ENCODE measurements around the gene ADCY10.
"Not testable (repeated sequence)": the region's sequence is repeated elsewhere in the genome, so short reads cannot be mapped to it uniquely, and the experiment has no call there.

Gene ADCY10, protein sequence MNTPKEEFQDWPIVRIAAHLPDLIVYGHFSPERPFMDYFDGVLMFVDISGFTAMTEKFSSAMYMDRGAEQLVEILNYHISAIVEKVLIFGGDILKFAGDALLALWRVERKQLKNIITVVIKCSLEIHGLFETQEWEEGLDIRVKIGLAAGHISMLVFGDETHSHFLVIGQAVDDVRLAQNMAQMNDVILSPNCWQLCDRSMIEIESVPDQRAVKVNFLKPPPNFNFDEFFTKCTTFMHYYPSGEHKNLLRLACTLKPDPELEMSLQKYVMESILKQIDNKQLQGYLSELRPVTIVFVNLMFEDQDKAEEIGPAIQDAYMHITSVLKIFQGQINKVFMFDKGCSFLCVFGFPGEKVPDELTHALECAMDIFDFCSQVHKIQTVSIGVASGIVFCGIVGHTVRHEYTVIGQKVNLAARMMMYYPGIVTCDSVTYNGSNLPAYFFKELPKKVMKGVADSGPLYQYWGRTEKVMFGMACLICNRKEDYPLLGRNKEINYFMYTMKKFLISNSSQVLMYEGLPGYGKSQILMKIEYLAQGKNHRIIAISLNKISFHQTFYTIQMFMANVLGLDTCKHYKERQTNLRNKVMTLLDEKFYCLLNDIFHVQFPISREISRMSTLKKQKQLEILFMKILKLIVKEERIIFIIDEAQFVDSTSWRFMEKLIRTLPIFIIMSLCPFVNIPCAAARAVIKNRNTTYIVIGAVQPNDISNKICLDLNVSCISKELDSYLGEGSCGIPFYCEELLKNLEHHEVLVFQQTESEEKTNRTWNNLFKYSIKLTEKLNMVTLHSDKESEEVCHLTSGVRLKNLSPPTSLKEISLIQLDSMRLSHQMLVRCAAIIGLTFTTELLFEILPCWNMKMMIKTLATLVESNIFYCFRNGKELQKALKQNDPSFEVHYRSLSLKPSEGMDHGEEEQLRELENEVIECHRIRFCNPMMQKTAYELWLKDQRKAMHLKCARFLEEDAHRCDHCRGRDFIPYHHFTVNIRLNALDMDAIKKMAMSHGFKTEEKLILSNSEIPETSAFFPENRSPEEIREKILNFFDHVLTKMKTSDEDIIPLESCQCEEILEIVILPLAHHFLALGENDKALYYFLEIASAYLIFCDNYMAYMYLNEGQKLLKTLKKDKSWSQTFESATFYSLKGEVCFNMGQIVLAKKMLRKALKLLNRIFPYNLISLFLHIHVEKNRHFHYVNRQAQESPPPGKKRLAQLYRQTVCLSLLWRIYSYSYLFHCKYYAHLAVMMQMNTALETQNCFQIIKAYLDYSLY (N-terminal part only)

DNA sequence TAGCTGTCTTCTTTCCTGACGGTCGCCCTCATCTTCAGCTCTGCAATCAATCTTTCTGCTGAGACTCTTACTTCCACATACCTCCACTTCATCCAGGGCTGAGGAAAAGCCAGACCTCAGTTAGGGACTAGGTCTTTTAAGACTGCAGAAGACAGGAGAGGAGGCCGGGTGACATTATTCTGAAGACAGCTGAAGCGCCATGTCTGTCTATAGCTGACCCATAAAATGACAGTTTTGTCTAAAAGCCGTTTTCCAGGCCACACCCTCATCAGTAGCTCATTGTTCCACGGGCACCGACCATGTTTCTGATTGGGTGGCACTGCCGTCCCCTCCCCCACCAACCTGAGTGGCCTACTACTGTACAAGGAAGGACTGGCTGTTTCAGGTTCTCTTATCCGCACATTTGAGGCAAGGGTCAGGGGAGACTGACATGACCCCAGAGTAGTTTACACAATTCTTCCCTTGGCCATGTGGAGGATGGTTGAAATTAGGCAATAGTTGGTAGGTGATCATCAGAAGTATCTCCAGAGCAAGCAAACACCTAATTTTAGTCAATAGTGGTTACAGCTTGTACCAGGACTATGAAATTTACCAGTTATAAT, at the start of gene ADCY10:
ADCY10 (minus strand) TSS at position 240 of the 602 bp plus-strand sequence. CDS start 8,994 bp downstream, outside the sequence.
- no peak for DNase-seq (ENCODE audit: low read depth)

DNA sequence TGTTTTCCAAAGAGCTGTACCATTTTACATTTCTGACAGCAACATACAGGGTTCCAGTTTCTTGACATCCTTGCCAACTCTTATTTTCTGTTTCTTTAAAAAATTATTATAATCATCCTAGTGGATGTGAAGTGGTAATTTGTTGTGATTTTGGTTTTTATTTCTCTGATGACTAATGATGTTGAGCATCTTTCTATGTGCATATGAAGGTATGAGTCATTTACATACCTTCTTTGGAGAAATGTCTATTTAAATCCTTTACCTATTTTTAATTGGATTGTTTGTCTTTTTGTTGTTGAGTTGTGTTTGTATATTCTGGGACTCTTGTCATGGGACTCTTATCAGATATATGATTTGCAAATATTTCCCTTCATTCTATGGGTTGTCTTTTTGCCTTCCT, 43.8 kb upstream of the ADCY10 start:
- DNase-seq (ENCODE audit: low read depth), result no peak

DNA sequence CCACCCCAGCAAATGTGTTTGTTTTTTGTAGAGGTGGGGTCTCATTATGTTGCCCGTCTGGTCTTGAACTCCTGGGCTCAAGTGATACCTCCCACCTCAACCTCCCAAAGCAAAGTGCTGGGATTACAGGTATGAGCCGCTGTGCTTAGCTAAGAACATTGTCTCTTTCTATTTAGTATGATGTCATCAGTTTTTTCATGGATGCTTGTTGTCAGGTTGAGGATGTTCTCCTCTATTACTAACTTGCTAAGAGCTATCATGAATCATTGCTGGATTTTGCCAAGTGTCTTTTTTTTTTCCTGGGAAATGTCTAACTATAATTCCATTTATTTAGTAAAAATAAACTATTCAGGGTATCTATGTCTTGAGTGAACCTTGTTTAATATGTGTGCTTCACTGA, 42.0 kb upstream of the ADCY10 start:
- DNase-seq (ENCODE audit: low read depth), result no peak

DNA sequence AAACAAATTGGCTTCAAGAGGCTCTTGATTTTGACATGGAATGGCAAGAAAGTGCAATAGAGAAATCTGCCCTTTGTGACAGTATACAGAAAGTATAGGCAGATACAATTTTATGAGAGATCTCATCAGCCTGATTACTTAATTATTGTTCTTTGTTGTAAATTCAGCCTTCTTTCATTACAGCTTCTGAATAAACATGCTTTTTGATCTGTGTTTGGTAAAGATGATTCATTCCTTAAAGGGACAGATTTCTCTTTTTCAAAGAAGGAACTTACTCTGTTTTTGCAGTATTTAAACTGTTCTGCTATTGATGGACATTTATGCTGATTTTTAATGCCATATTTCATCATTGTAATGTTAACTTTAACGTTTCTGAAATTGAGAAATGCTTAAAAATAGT, 36.6 kb upstream of the ADCY10 start:
- DNase-seq (ENCODE audit: low read depth), result no peak

DNA sequence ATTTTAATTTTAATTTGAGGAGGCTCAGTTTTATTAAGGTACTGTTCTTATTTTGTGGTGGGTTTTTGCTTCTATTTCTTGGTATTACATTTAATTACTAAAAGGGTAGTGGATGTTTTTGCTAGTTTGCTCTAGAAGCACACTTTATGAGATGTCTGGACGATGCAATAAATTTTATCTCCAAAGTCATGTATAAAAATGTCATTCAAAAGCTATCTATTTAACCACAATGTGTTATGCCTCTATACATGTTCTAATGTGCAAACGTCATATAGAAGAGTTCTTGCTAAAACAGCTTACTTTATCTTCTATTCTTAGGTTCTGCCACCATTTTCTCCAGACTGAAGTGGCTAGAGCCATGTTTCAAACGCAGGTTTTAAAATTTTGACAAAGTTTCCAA, 35.9 kb upstream of the ADCY10 start:
- no peak for DNase-seq (ENCODE audit: low read depth)

DNA sequence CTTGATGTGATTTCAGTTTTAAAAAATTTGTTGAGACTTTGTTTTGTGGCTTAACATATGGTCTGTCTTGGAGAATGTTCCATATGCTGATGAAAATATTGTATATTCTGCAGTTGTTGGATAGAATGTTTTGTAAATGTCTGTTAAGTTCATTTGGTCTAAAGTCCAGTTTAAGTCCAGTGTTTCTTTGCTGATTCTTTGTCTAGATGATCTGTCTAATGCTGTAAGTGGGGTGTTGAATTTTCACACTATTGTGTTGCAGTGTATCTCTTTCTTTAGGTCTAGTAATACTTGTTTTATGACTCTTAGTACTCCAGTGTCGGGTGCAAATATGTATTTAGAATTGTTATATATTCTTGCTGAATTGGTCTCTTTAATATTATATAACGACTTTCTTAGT, 33.8 kb upstream of the ADCY10 start:
- DNase-seq (ENCODE audit: low read depth), result no peak

DNA sequence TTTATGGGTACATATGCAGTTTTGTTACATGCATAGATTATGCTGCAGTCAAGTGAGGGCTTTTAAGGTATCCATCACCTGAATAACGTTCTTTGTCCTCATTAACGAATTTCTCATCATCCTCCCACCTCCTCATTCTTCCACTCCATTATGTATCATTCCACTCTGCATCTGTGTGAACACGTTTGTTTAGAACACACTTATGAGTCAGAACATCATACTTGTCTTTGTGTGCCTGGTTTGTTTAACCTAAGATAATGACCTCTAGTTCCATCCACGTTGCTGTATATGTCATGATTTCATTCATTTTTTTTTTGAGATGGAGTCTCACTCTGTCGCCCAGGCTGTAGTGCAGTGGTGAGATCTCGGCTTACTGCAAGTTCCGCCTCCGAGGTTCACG, 29.6 kb upstream of the ADCY10 start:
- DNase-seq (ENCODE audit: low read depth), result no peak

DNA sequence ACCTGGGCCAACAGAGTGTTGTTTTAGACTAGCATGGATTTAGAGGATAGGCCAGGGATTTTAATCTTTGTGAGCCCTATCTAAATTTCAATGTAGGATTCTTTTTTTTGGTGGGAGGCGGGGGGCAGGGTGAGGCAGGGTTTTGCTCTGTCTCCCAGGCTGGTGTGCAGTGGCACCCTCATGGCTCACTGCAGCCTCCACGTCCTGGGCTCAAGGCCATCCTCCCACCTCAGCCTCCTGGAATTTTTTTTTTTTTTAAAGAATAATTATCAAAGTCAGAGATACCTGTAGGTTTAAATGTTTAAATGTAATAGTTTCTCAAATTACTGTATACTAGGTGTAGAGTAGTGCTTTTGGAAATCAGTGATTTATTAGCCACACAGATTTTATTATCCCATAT, 26.3 kb upstream of the ADCY10 start:
- DNase-seq (ENCODE audit: low read depth), result no peak

DNA sequence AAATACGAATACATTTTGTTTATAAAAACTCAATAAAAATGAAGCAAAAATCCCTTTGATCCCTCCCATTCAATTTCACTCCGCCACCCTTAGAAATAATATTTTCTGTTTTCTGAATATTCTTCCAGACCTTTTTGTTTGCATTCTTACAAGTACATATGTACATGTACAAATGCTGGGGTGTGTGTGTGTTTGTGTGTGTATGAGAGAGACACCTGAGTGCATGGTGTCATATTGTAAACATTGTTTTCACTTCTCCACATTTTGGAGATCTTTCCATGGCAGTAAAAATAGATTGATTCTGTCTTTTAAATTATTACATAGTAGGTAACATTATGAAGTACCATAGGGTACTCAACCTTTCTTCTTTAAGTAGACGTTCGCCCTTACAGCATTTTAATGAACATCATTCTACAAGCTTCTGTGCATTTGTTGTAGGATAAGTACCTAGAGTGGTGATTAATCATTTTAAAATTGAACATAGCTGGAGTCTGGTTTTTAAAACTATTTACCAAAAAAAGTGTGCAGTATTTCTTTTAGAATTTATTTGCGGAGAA, 24.2 kb upstream of the ADCY10 start:
- DNase-seq (ENCODE audit: low read depth), result no peak

DNA sequence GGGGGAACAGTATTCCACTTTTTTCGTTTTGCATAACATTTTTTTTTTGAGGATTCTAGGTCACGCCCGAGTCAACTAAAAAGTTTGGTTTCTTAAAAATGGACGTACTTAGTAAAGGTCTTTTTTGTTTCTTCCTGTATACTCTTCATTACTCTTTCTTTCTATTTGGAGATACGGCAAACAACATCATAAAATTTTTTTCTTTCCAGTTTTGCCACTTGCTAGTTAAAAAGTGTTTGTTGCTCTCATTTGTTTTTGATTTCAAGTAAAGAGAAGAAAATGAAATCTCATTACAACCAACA, 23.7 kb upstream of the ADCY10 start:
- DNase-seq (ENCODE audit: low read depth), result no peak

DNA sequence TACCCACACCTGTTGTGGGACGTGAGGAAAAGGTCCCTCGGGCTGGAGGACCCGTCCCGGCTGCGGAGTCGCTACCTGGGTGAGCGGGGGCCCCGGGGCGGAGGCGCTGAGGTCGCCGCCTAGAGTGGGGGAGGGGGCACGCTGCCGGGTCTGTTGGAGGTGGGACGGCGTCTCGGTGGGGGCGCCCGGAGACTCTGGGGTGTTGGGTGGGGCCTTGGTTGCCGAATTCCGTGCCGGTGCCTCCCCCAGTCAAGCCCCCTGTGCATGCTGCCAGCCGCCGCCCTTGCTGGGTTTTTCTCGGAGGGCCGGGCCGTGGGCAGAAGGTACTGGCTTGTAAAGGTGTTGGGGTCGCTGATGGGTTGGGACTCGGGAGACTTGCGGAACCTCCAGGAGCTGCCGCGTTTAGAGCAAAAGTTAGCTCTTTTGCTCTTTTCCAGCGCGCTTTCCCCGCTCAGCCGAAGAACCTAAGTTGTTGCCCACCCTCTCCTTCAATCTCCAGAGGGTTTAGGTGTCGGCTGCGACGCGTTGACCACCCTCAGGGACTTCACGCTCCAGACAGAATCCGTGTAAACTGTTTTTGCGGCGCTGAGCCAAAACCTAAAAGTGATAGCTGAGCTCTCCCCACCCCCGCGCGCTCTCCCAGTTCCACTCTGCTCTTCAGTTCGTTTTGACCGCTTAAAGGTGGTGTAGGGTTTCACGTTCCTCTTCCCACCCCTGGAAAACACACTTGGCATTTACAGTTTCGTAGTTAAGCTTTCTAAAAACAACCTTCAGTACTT, 23.2 kb upstream of the ADCY10 start, which contains the start of gene MPC2:
MPC2 (minus strand) TSS at position 143 of the 779 bp plus-strand sequence. CDS start 1,231 bp downstream, outside the sequence.
- DNase-seq (ENCODE audit: low read depth), result peak; percentile 45

DNA sequence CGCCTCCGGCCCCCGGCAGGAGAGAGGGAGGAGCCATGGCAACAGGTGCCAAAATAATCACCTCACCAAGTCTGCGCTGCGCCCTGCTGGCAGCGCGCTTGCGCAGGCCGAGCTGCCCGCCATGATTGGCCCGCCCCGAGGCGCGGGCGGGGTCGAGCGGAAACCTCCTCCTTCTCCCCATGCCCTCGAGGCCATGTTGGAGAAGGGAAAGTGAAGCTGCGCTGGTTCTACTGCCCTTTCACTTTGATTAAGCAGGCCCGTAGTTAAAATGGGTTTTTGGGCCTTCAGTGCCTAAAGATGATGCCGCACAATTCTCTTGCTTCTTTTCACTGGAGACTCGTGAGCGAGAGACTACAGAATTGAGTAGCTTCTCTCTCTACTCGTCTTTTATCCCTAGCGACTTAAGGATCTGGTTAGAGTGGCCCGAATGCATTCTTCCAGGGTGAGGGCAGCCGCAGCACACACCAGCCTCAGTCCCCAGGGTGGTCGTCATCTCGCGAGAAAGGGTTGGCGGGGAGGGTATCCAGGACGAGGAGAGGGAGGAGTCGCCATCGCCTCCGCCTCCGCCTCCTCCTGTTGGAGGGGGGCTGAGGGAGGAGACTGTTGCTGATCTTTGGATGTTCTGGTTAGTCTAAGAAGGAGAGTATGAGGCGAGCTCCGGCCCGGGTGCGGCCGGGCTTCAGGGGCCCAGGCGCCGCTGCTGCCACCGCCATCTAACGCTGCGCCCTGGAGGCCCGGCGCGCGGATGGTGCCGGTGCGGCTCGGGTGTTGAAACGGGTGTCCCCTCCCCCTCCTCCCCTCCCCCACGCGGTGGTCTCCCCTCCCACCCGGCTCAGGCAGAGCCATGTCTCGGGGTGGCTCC, 22.4 kb upstream of the ADCY10 start, which contains the start of gene DCAF6:
DCAF6 (plus strand) TSS at position 616 of the 862 bp plus-strand sequence; CDS start at position 845, 229 bp downstream.
- peak; percentile 80 for DNase-seq (ENCODE audit: low read depth)

DNA sequence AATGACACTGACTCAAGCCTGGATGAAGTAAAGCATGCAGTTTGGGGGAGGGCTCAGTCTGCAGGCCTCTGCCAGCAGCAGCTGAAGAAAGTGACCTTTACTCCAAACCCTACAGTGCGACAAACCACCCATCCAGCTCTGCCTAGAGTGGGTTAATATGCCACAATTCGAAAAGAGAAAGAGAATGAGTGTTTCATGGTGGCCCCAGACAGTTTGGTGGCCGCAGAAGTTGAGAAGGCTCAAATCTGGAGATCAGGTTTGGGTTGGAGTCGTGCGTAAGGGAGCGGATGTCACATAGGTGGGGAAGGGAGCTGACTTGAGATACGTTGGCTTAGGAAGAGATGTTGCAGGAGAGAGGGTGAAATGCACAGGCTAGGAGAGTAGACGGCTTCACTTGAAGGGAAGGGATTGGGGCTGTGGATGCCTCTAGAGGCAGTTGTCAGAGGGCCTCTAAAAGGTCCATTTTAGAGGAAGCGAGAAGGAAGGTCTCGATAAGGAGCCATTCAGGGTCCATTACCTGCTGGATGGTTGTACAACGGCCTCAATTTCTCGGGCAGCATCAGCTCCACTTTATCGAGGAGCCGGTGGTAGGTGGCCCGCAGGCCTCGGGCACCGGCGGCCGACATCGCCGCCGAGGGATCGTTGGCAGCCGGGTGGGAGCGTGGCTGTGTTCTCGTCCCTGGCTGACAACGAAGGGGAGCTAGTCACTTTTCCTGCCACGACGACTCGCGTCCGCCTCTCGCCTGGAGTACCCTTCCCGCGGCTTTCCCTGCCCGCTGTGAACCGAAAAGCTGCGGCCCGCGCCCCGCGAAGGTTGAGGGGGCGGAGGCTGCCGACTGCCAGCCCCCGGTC, 21.5 kb upstream of the ADCY10 start:
- peak; percentile 8 for DNase-seq (ENCODE audit: low read depth)

DNA sequence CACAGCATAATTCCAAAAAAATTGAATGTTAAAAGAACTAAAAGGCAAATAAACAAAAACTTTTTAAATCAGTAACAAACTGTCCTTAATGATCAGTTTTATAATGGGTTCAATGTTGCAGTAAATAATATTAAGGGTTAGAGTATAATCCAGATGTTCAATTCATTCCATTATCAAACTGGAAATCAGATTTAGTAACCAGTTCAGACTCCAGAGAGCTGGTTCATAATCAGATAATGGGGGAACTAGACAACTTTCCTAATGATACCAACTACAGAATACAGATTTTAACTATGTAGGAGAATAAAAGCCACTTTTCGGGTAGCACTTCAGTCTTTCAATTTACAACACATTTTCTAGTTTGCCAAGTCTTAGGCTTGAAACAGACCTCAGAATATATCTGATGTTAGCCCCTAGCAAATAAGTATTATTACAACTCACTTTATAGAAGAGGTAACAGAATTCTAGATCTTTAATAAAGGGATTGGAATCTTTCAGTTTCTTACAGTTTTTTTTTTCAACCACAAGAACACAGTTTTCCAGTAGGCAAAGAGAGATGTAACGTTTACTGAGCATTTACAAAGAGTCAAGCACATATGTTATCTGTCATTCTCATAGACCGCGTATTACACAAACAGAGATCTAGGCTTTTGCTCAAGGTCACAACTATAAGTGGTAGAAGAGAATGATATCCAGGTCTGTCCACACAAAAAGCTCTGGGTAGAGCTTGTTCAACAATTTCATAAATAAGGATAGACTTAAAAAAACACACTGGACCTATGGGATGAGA, 20.7 kb upstream of the ADCY10 start:
- no peak for DNase-seq (ENCODE audit: low read depth)

DNA sequence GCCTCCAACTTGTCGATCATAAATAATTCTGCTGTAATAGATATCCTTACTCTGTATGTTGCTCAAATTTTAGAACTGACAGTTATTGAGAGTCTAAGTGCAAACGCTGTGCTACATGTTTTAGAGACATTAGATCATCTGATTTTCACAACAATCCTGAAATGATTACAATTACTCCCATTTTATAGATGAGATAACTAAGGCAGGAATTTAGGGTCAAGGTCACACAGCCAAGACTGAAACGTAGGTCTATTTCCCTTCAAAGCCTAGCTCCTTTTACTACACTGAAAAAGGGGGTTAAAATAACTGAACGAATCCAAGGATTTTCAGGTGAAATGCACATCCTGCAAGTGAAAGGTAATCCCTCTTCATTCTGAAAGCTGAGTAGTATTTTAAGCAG, 19.9 kb upstream of the ADCY10 start:
- no peak for DNase-seq (ENCODE audit: low read depth)

DNA sequence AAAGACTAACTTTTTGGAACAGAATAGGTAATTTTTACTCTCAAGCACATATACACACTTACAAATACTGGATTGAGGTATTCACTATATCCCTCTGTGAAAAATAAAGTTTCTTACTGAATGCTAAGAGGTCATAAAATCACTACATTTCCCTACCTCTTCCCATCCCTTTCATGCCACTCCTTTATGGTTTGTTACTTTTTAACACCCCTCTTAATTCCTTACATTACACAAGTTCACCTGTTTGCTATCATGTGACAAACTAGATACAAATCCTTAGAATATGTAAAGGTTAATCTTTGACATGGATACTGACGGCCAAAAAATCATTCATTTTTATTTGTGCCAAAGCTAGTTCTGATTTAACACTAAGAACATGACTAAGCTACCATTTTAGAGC, 15.8 kb upstream of the ADCY10 start:
- no peak for DNase-seq (ENCODE audit: low read depth)

DNA sequence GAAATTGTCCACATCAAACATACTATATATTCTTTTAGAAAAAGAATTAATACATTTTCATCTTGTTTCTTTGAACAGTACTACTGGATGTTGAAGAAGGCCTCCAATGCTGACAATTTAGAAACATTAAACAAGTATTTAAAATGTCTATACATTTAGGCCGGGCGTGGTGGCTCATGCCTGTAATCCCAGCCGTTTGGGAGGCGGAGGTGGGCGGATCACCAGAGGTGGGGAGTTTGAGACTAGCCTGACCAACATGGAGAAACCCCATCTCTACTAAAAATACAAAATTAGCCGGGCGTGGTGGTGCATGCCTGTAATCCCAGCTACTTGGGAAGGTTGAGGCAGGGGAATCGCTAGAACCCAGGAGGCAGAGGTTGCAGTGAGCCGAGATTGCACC, 15.0 kb upstream of the ADCY10 start:
- DNase-seq (ENCODE audit: low read depth), result not testable (repeated sequence)

DNA sequence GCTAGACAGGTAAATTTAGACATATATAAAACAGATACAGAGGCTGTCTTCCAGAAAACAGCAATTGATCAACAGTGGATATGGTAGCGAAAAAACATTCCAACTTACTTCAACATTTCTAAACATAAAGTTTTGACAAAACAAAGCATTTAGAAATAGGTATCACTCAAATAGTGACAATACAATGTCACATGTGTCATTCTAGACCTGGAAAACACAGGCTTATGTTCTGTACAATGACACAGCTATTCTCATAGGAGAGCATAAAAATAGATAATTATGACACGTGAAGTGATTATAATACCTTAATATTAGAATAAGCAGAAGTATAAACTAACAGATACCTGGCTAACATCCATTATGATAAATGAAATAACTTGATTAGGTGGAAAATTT, 14.5 kb upstream of the ADCY10 start:
- DNase-seq (ENCODE audit: low read depth), result no peak
